H1 (cell line): ENCODE data around the gene TBC1D22B. TPM values are rescaled to one million over a fixed set of nuclear protein-coding genes. Genes with fewer than 3 reads are reported as not detected.

ENCODE experiments used
- CTCF ChIA-PET: fragments of 300-600 bp; sonication (Branson Sonifier 250); formaldehyde crosslinking; loops from one replicate; lab custom pipeline; 2021; ENCODE audit not compliant: partially characterized antibody; lab: Charles Lee
- POLR2A ChIA-PET: fragments of 300-600 bp; sonication (Branson Sonifier 250); formaldehyde crosslinking; loops from one replicate; lab custom pipeline; 2021; ENCODE audit warnings: inconsistent platforms; ENCODE audit not compliant: partially characterized antibody; lab: Charles Lee
- DNase-seq, 2 experiments: peaks; one replicate each; pipeline versions ENCODE4 v3.0.0 to v3.0.0-alpha.2; 2010 to 2022; ENCODE audit warnings: low spot score in 2 of 2, low read depth in 1 of 2, mixed read lengths in 1 of 2
- FAIRE-seq: peaks from 2 replicates; lab custom pipeline; 2011; peaks lifted over from hg19 to GRCh38; lab: Jason Lieb, UNC
- H2AFZ ChIP-seq: 2 replicates; pipeline ENCODE4 v1.8.1; 2012; ENCODE audit warnings: low read length, inconsistent platforms
- H2AK5ac ChIP-seq: 2 replicates; pipeline ENCODE4 v1.6.1; 2013; ENCODE audit warnings: low read depth, low read length
- H2BK120ac ChIP-seq: replicated peaks from 2 replicates; pipeline ENCODE3; 2013; ENCODE audit warnings: low read depth, low read length, inconsistent platforms
- H2BK12ac ChIP-seq: 2 replicates; pipeline ENCODE4 v1.6.1; 2013; ENCODE audit warnings: low read depth, low read length
- H2BK15ac ChIP-seq: 2 replicates; pipeline ENCODE4 v1.6.1; 2013; ENCODE audit warnings: low read length
- H2BK20ac ChIP-seq: 2 replicates; pipeline ENCODE4 v1.6.1; 2013; ENCODE audit warnings: low read length
- H2BK5ac ChIP-seq: 2 replicates; pipeline ENCODE4 v1.6.1; 2013; ENCODE audit warnings: low read depth, low read length
- H3K14ac ChIP-seq: 2 replicates; pipeline ENCODE4 v1.6.1; 2013; ENCODE audit warnings: inconsistent platforms; ENCODE audit not compliant: insufficient read length
- H3K18ac ChIP-seq: 2 replicates; pipeline ENCODE4 v1.6.1; 2013; ENCODE audit warnings: low read length; ENCODE audit errors: extremely low read depth
- H3K23ac ChIP-seq: 2 replicates; pipeline ENCODE4 v1.6.1; 2013; ENCODE audit warnings: inconsistent platforms; ENCODE audit not compliant: insufficient read length
- H3K23me2 ChIP-seq: 2 replicates; pipeline ENCODE4 v1.6.1; 2013; ENCODE audit warnings: low read depth, low read length
- H3K27ac ChIP-seq: 2 replicates; pipeline ENCODE4 v1.6.1; 2011; ENCODE audit warnings: low read depth, low read length, inconsistent platforms
- H3K27me3 ChIP-seq, 4 experiments: replicated peaks in 1 of 4; 1 replicate in 1 of 4; 2 replicates in 3 of 4; pipeline versions ENCODE4 v1.6.1 to v1.8.1; 2011 to 2013; ENCODE audit warnings: low read length in 3 of 4, mild to moderate bottlenecking in 3 of 4, inconsistent platforms in 2 of 4, mixed read lengths in 2 of 4, moderate library complexity in 1 of 4; ENCODE audit not compliant: control insufficient read depth in 3 of 4, insufficient read depth in 3 of 4; ENCODE audit errors: extremely low read depth in 1 of 4
- H3K36me3 ChIP-seq, 4 experiments: 2 replicates each; pipeline versions ENCODE4 v1.6.1 to v1.8.1; 2011 to 2013; ENCODE audit warnings: mild to moderate bottlenecking in 4 of 4, low read length in 3 of 4, moderate library complexity in 2 of 4, control low read depth in 1 of 4, inconsistent platforms in 1 of 4; ENCODE audit not compliant: insufficient read depth in 4 of 4, control insufficient read depth in 2 of 4
- H3K4ac ChIP-seq: replicated peaks from 2 replicates; pipeline ENCODE3; 2013; ENCODE audit warnings: low read length, low read depth, mixed read lengths, inconsistent platforms; ENCODE audit not compliant: insufficient read length
- H3K4me1 ChIP-seq, 4 experiments: replicated peaks in 1 of 4; 1 replicate in 1 of 4; 2 replicates in 3 of 4; pipeline versions ENCODE4 v1.6.1 to v1.8.1; 2011 to 2013; ENCODE audit warnings: low read length in 3 of 4, inconsistent platforms in 2 of 4, mixed read lengths in 1 of 4; ENCODE audit not compliant: insufficient read depth in 4 of 4, control insufficient read depth in 3 of 4
- H3K4me2 ChIP-seq, 2 experiments: 2 replicates each; pipeline versions ENCODE4 v1.6.1 to v1.8.1; 2011 to 2013; ENCODE audit warnings: low read depth in 2 of 2, low read length in 2 of 2, control low read depth in 1 of 2, inconsistent platforms in 1 of 2, mild to moderate bottlenecking in 1 of 2; ENCODE audit not compliant: insufficient read depth in 1 of 2
- H3K4me3 ChIP-seq, 4 experiments: fragments of 200-600, 300-600 bp in 1 of 4; sonication (generic), shearing (Covaris generic), sonication (Bioruptor Twin) in 1 of 4; 2 replicates each; pipeline versions ENCODE4 v1.5.1 to v1.8.1; 2011 to 2016; ENCODE audit warnings: low read length in 4 of 4, low read depth in 3 of 4, control low read depth in 2 of 4, inconsistent platforms in 2 of 4, mild to moderate bottlenecking in 2 of 4, mixed read lengths in 1 of 4, moderate library complexity in 1 of 4; ENCODE audit not compliant: insufficient read depth in 2 of 4; ENCODE audit errors: extremely low read depth in 1 of 4
- H3K56ac ChIP-seq: replicated peaks from 2 replicates; pipeline ENCODE3; 2013; ENCODE audit warnings: low read depth, mild to moderate bottlenecking, mixed read lengths, low read length, inconsistent platforms; ENCODE audit not compliant: insufficient read length
- H3K79me1 ChIP-seq: 2 replicates; pipeline ENCODE4 v1.6.1; 2013; ENCODE audit warnings: low read depth, low read length, control low read depth
- H3K79me2 ChIP-seq, 2 experiments: 2 replicates each; pipeline versions ENCODE4 v1.6.1 to v1.8.1; 2012 to 2013; ENCODE audit warnings: low read length in 2 of 2, mild to moderate bottlenecking in 2 of 2, inconsistent platforms in 1 of 2; ENCODE audit not compliant: insufficient read depth in 2 of 2, control insufficient read depth in 1 of 2
- H3K9ac ChIP-seq, 4 experiments: replicated peaks in 1 of 4; 1 replicate in 1 of 4; 2 replicates in 3 of 4; pipeline versions ENCODE4 v1.6.1 to v1.8.1; 2011 to 2013; ENCODE audit warnings: low read depth in 3 of 4, low read length in 3 of 4, control low read depth in 2 of 4, mild to moderate bottlenecking in 2 of 4, moderate library complexity in 2 of 4, inconsistent platforms in 1 of 4; ENCODE audit errors: extremely low read depth in 1 of 4
- H3K9me3 ChIP-seq, 2 experiments: 2 replicates each; pipeline versions ENCODE4 v1.6.1 to v1.8.1; 2012 to 2013; ENCODE audit warnings: mild to moderate bottlenecking in 2 of 2, moderate library complexity in 2 of 2, control low read depth in 1 of 2, inconsistent platforms in 1 of 2, low read depth in 1 of 2, low read length in 1 of 2, mixed read lengths in 1 of 2; ENCODE audit not compliant: insufficient read depth in 2 of 2
- H4K20me1 ChIP-seq, 2 experiments: replicated peaks in 1 of 2; 2 replicates each; pipeline versions ENCODE3 to v1.8.1; 2011 to 2013; ENCODE audit warnings: inconsistent platforms in 2 of 2, low read length in 2 of 2, mild to moderate bottlenecking in 1 of 2; ENCODE audit not compliant: insufficient read depth in 2 of 2, control insufficient read depth in 1 of 2
- H4K5ac ChIP-seq: 2 replicates; pipeline ENCODE4 v1.6.1; 2013; ENCODE audit warnings: low read length, low read depth, mixed read lengths, inconsistent platforms; ENCODE audit not compliant: insufficient read length
- H4K8ac ChIP-seq: 2 replicates; pipeline ENCODE4 v1.8.0; 2013; ENCODE audit warnings: mild to moderate bottlenecking, moderate library complexity, low read length, inconsistent platforms; ENCODE audit not compliant: insufficient read depth; ENCODE audit errors: extremely low read depth
- H4K91ac ChIP-seq: replicated peaks from 2 replicates; pipeline ENCODE3; 2013; ENCODE audit warnings: low read length, mixed read lengths, inconsistent platforms; ENCODE audit not compliant: insufficient read length
- CEBPB ChIP-seq: IDR thresholded peaks from 2 replicates; pipeline ENCODE4 v1.6.1; 2012; ENCODE audit warnings: low read depth, low read length
- CHD2 ChIP-seq: IDR thresholded peaks from 2 replicates; pipeline ENCODE4 v1.6.1; 2012; ENCODE audit warnings: low read length, improper control_type of control experiment
- CREB1 ChIP-seq: IDR thresholded peaks from 2 replicates; pipeline ENCODE4 v1.6.1; 2012; ENCODE audit warnings: inconsistent platforms
- EP300 ChIP-seq, 2 experiments: IDR thresholded peaks; 1 replicate in 1 of 2; 2 replicates in 1 of 2; pipeline ENCODE4 v1.6.1; 2011 to 2012; ENCODE audit warnings: low read depth in 2 of 2, low read length in 2 of 2, mild to moderate bottlenecking in 2 of 2, borderline replicate concordance in 1 of 2, inconsistent platforms in 1 of 2, moderate library complexity in 1 of 2
- HDAC2 ChIP-seq, 2 experiments: fragments of 300-600 bp in 1 of 2; sonication (generic) in 1 of 2; IDR thresholded peaks; 2 replicates each; pipeline ENCODE4 v1.6.1; 2011 to 2012; ENCODE audit warnings: low read depth in 2 of 2, low read length in 2 of 2, mild to moderate bottlenecking in 2 of 2, moderate library complexity in 2 of 2, borderline replicate concordance in 1 of 2, inconsistent platforms in 1 of 2
- JUND ChIP-seq: IDR thresholded peaks from 2 replicates; pipeline ENCODE4 v1.6.1; 2011; ENCODE audit warnings: mild to moderate bottlenecking, improper control_type of control experiment, low read length
- NRF1 ChIP-seq: IDR thresholded peaks from 2 replicates; pipeline ENCODE4 v1.6.1; 2011; ENCODE audit warnings: mild to moderate bottlenecking, low read depth, low read length, improper control_type of control experiment
- SIN3A ChIP-seq, 2 experiments: IDR thresholded peaks in 1 of 2; conservative IDR thresholded peaks in 1 of 2; 2 replicates each; pipeline ENCODE4 v1.6.1; 2011 to 2012; ENCODE audit warnings: low read length in 2 of 2, improper control_type of control experiment in 1 of 2, low read depth in 1 of 2, mild to moderate bottlenecking in 1 of 2
- SP1 ChIP-seq: IDR thresholded peaks from 2 replicates; pipeline ENCODE4 v1.6.1; 2011; ENCODE audit warnings: low read depth, low read length
- TEAD4 ChIP-seq: IDR thresholded peaks from 2 replicates; pipeline ENCODE4 v1.6.1; 2012; ENCODE audit warnings: low read depth, low read length, inconsistent platforms, mixed read lengths
- WGBS, 2 experiments: shearing (Covaris generic) in 1 of 2; methylation state at CpG; one replicate each; pipeline versions ENCODE4 v1.1.6 to v1.1.7; 2013 to 2015; ENCODE audit warnings: low lambda C conversion rate in 2 of 2, mixed read lengths in 2 of 2, inconsistent platforms in 1 of 2, low coverage in 1 of 2, missing lambda C conversion rate in 1 of 2; ENCODE audit not compliant: insufficient replicate concordance in 2 of 2, insufficient coverage in 1 of 2, insufficient read length in 1 of 2; ENCODE audit errors: extremely low coverage in 1 of 2, missing lambda C conversion rate in 1 of 2; 5-methylcytosine and 5-hydroxymethylcytosine counted together
- polyA plus RNA-seq, 7 experiments: library from polyadenylated mRNA; depleted of rRNA in 3 of 7; stranded (reverse) in 5 of 7; unstranded in 2 of 7; fragments of >200 nt in 5 of 7; fragments of 200-250 nt in 2 of 7; gene quantifications; 1 replicate in 5 of 7; 2 replicates in 1 of 7; 4 replicates in 1 of 7; pipeline versions ENCODE4 v1.2.1 to v1.2.3, GENCODE V29; 2011 to 2013; ENCODE audit warnings: missing spikeins in 2 of 7, mixed read lengths in 2 of 7
- total RNA-seq: library from RNA; stranded (reverse); fragmentation: NEBNext Ultra II Directional; extraction: Animal tissue kit (Norgen Biotek cat#: 25700); gene quantifications from 2 replicates; pipeline ENCODE4 v1.2.1, GENCODE V29; 2021

TBC1D22B gene
- total and polyA plus RNA-seq, 2 of the 8 experiments (the other 6 are each of a cell fraction or from before 2014, with no cell fraction given) = 10.1 to 17.4 TPM

DNA sequence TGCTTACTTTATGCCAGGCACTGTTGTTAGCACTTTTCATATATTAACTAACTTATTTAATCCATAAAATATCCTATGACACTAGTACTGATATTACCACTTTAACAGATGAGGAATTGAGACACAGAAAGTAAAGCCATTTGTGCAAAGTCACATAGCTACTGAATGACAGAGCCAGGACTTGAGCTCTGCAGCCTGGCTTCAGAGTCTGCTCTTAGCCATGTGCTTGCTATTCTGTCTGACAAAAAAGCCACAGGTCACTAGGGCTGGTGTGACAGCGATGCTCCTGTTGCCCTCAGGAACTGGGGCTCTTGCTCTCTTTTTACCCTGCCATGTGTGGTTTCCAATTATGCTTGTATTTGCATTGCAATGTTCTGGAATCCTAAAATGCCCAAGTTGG is 51.5 kb downstream of the TBC1D22B start:
- Histone ChIP-seq H2BK120ac (no peak overlapping the region), H3K27ac (no peak overlapping the region), H4K5ac (no peak overlapping the region), H2BK5ac (no peak overlapping the region), H3K4me3 (no peak overlapping the region), H2AFZ (no peak overlapping the region), H3K23me2 (no peaks in the 10 kb centered on the region), H3K4ac (no peak overlapping the region), H3K4me2 (no peak overlapping the region), H2BK20ac (no peak overlapping the region), H4K20me1 (peaks cover 0 to 4% of the 10 kb centered on the region in 2 experiments), H4K8ac (no peak overlapping the region), H3K36me3 (peaks cover 4 to 18% (median 9%) of the 10 kb centered on the region in 4 experiments; a peak in 6 of 8 replicates), H2BK15ac (no peak overlapping the region), H3K23ac (no peak overlapping the region), H4K91ac (no peak overlapping the region), H3K18ac (no peak overlapping the region), H3K79me2 (no peaks in the 10 kb centered on the region), H3K79me1 (no peaks in the 10 kb centered on the region), H3K9me3 (no peaks in the 10 kb centered on the region), H3K9ac (no peak overlapping the region), H3K14ac (no peak overlapping the region), H3K56ac (no peak overlapping the region), H2BK12ac (no peak overlapping the region), H2AK5ac (no peak overlapping the region), H3K4me1 (no peaks in the 10 kb centered on the region), H3K27me3 (no peaks in the 10 kb centered on the region)
- no peak for DNase-seq
- FAIRE-seq = no peak
- POLR2A ChIA-PET = interaction anchor here (0.7 to 1.4 kb wide), 3 partner anchors 11 to 44 kb away, joined by 3 to 4 read pairs (median 3); no protein-coding TSS in a partner anchor
- CTCF ChIA-PET = interaction anchor here (0.6 to 2.9 kb wide), 3 partner anchors 11 to 642 kb away, joined by 3 to 7 read pairs (median 3); no protein-coding TSS in a partner anchor
- 100% methylated on average over 1 of the region's 1 CpG; no CpG with 5 or more reads in 1 of the 2 experiments for WGBS, 2 experiments
- TF ChIP-seq HDAC2 (IDR thresholded peaks at IDR 0.05; ENCODE audit: borderline replicate concordance in 1 of 2, low read depth in 2 of 2, low read length in 2 of 2) = no peak
- TF ChIP-seq NRF1 = no peak
- TF ChIP-seq JUND = no peak
- TF ChIP-seq TEAD4 = no peak
- TF ChIP-seq CHD2 = no peak
- no peak for TF ChIP-seq CEBPB
- TF ChIP-seq SP1 = no peak
- no peak for TF ChIP-seq EP300 (IDR thresholded peaks at IDR 0.05; ENCODE audit: borderline replicate concordance in 1 of 2, low read depth in 2 of 2, low read length in 2 of 2)
- TF ChIP-seq SIN3A (conservative IDR thresholded peaks at IDR 0.05 in 1 of 2, IDR thresholded peaks at IDR 0.05 in 1 of 2; ENCODE audit: low read depth in 1 of 2, low read length in 2 of 2) = no peak
- TF ChIP-seq CREB1 = no peak
